Ascending aorta (tissue), 2 donors: ENCODE results near the gene AMMECR1. TPM values are rescaled to one million over a fixed set of nuclear protein-coding genes. Genes with fewer than 3 reads are reported as not detected.

ENCODE experiments used
- DNase-seq, 2 donors: peaks; one replicate each; pipeline ENCODE4 v3.0.0-alpha.2; 2019; ENCODE audit warnings: low spot score in 2 of 2
- H3K27ac ChIP-seq, 2 donors: fragments of 200-600 bp; sonication (generic); one replicate each; pipeline ENCODE4 v1.5.1; 2016 to 2017; ENCODE audit warnings: mild to moderate bottlenecking in 1 of 2
- H3K27me3 ChIP-seq: fragments of 200-600 bp; sonication (generic); one replicate; pipeline ENCODE4 v1.5.1; 2017
- H3K36me3 ChIP-seq, 2 donors: fragments of 200-600 bp; sonication (generic); one replicate each; pipeline ENCODE4 v1.5.1; 2016
- H3K4me1 ChIP-seq, 2 donors: fragments of 200-600 bp; sonication (generic); one replicate each; pipeline ENCODE4 v1.5.1; 2016 to 2017; ENCODE audit warnings: mild to moderate bottlenecking in 1 of 2
- H3K4me3 ChIP-seq, 2 donors: fragments of 200-600 bp; sonication (generic); one replicate each; pipeline ENCODE4 v1.5.1; 2016 to 2017; ENCODE audit warnings: mild to moderate bottlenecking in 1 of 2
- H3K9me3 ChIP-seq, 2 donors: fragments of 200-600 bp; sonication (generic); one replicate each; pipeline ENCODE4 v1.5.1; 2016
- CTCF ChIP-seq, 3 experiments: fragments of 200-600 bp in 2 of 3; fragments of 450-650 bp in 1 of 3; sonication (generic) in 2 of 3; IDR thresholded peaks; one replicate each; pipeline ENCODE4 v1.5.1; 2016 to 2019; ENCODE audit warnings: antibody characterized with exemption in 3 of 3, mild to moderate bottlenecking in 1 of 3, moderate library complexity in 1 of 3
- intact Hi-C: fragments of 100-400 bp; cut with DNase I; formaldehyde crosslinking; loops from one replicate; pipeline ENCODE4 v1.15.1; 2023
- total RNA-seq: library from RNA; depleted of rRNA; stranded (reverse); fragments of >200 nt; gene quantifications from one replicate; pipeline ENCODE4 v1.1.0, GENCODE V29; 2016

Gene AMMECR1
- total RNA-seq, 1 donor from 2014 or later: 3.5 TPM

GRCh38 chrX:110268395-110268794 lies 49.5 kb downstream of the AMMECR1 start:
- Histone ChIP-seq H3K4me3 (no peak overlapping the region), H3K9me3 (no peaks in the 10 kb centered on the region), H3K27ac (no peak overlapping the region), H3K4me1 (no peaks in the 10 kb centered on the region), H3K36me3 (no peaks in the 10 kb centered on the region), H3K27me3 (no peaks in the 10 kb centered on the region)
- TF ChIP-seq CTCF (IDR thresholded peaks at IDR 0.05): no peak
- no peak for DNase-seq
- intact Hi-C loops: no loop called here

GRCh38 chrX:110267874-110268273 lies 50.0 kb downstream of the AMMECR1 start:
- no peak for DNase-seq
- H3K9me3 ChIP-seq: no peaks in the 10 kb centered on the region
- H3K4me1 ChIP-seq: no peaks in the 10 kb centered on the region
- no peaks in the 10 kb centered on the region for H3K27me3 ChIP-seq
- H3K27ac ChIP-seq: no peak overlapping the region
- no peak for TF ChIP-seq CTCF (IDR thresholded peaks at IDR 0.05)
- H3K4me3 ChIP-seq: no peak overlapping the region
- no peaks in the 10 kb centered on the region for H3K36me3 ChIP-seq
- intact Hi-C loops: no loop called here

- no peaks in the 10 kb centered on the region for H3K27me3 ChIP-seq
- DNase-seq: no peak
Measured at GRCh38 chrX:110265661-110266060, 52.2 kb downstream of the AMMECR1 start.

GRCh38 chrX:110259117-110259516 lies 58.8 kb downstream of the AMMECR1 start:
- intact Hi-C loops: no loop called here
- H3K27me3 ChIP-seq: no peaks in the 10 kb centered on the region
- H3K36me3 ChIP-seq: no peaks in the 10 kb centered on the region

More at GRCh38 chrX:110265661-110266060, 52.2 kb downstream of the AMMECR1 start:
- Histone ChIP-seq H3K36me3 (no peaks in the 10 kb centered on the region), H3K4me3 (no peak overlapping the region), H3K9me3 (no peaks in the 10 kb centered on the region), H3K4me1 (no peaks in the 10 kb centered on the region), H3K27ac (no peak overlapping the region)
- no peak for TF ChIP-seq CTCF (IDR thresholded peaks at IDR 0.05)
- intact Hi-C loops: no loop called here

GRCh38 chrX:110258552-110258951 lies 59.3 kb downstream of the AMMECR1 start:
- TF ChIP-seq CTCF (IDR thresholded peaks at IDR 0.05): no peak
- no peaks in the 10 kb centered on the region for H3K27me3 ChIP-seq
- no peaks in the 10 kb centered on the region for H3K9me3 ChIP-seq
- H3K4me3 ChIP-seq: no peak overlapping the region
- H3K4me1 ChIP-seq: no peaks in the 10 kb centered on the region
- intact Hi-C loops: no loop called here
- no peaks in the 10 kb centered on the region for H3K36me3 ChIP-seq
- no peak for DNase-seq
- H3K27ac ChIP-seq: no peak overlapping the region

More at GRCh38 chrX:110259117-110259516, 58.8 kb downstream of the AMMECR1 start:
- TF ChIP-seq CTCF (IDR thresholded peaks at IDR 0.05): no peak
- H3K27ac ChIP-seq: no peak overlapping the region
- H3K4me3 ChIP-seq: no peak overlapping the region
- no peaks in the 10 kb centered on the region for H3K4me1 ChIP-seq
- H3K9me3 ChIP-seq: no peaks in the 10 kb centered on the region
- DNase-seq: no peak

GRCh38 chrX:110257889-110258288 lies 60.0 kb downstream of the AMMECR1 start:
- intact Hi-C loops: no loop called here
- Histone ChIP-seq H3K9me3 (no peaks in the 10 kb centered on the region), H3K36me3 (no peaks in the 10 kb centered on the region), H3K27ac (no peak overlapping the region), H3K4me3 (no peak overlapping the region), H3K27me3 (no peaks in the 10 kb centered on the region), H3K4me1 (no peaks in the 10 kb centered on the region)
- no peak for DNase-seq
- no peak for TF ChIP-seq CTCF (IDR thresholded peaks at IDR 0.05)
